Lower leg skin (tissue), 3 donors: ENCODE results near the gene CREB3.

Experiments used
- CTCF ChIP-seq, 3 donors: fragments of 450-650 bp; IDR thresholded peaks; one replicate each; pipeline ENCODE4 v1.5.1; 2016; ENCODE audit warnings: antibody characterized with exemption in 3 of 3, mild to moderate bottlenecking in 3 of 3, moderate library complexity in 2 of 3
- POLR2A ChIP-seq, 2 donors: fragments of 450-650 bp; IDR thresholded peaks; one replicate each; pipeline ENCODE4 v1.6.1; 2016 to 2017; ENCODE audit warnings: antibody characterized with exemption in 2 of 2, mild to moderate bottlenecking in 1 of 2, moderate library complexity in 1 of 2

GRCh38 chr9:35702696-35703095 is 29.8 kb upstream of the CREB3 start:
- TF ChIP-seq CTCF (IDR thresholded peaks at IDR 0.05) = no peak
- no peak for TF ChIP-seq POLR2A (IDR thresholded peaks at IDR 0.05)
